ENCODE measurements around the gene STRA6.

GRCh38 chr15:74184582-74185091 is 17.9 kb downstream of the STRA6 start:
- TF ChIP-seq YY1 (IDR thresholded peaks at IDR 0.05; ENCODE audit: insufficient read depth, insufficient read length) (no peak), ZNF274 (IDR thresholded peaks at IDR 0.05; ENCODE audit: low read depth, low read length) (no peak)

Measured in NT2/D1 (cell line).